ENCODE results near the gene KLHL11. TPM values are rescaled to one million over a fixed set of nuclear protein-coding genes. Genes with fewer than 3 reads are reported as not detected.

KLHL11 gene
- polyA plus RNA-seq (ENCODE audit: insufficient read length): 12.4 TPM
- long read RNA-seq, donor 1, partial matches to known transcripts: 0 of 2 reads
- long read RNA-seq, donor 1, other reads (novel, unspliced or antisense): 0 of 2 reads
- long read RNA-seq, donor 2, partial matches to known transcripts: 0 of 2 reads
- long read RNA-seq, donor 2, other reads (novel, unspliced or antisense): 0 of 2 reads
- long read RNA-seq, donor 3, partial matches to known transcripts: 0 of 1 reads
- long read RNA-seq, donor 3, other reads (novel, unspliced or antisense): 0 of 1 reads
- long read RNA-seq, donor 4: 0 reads
- long read RNA-seq, donor 5: 0 reads
- long read RNA-seq, donor 6: 0 reads
- long read RNA-seq, donor 7, partial matches to known transcripts: 0 of 1 reads
- long read RNA-seq, donor 7, other reads (novel, unspliced or antisense): 0 of 1 reads
- long read RNA-seq, donor 8, partial matches to known transcripts: 0 of 1 reads
- long read RNA-seq, donor 8, other reads (novel, unspliced or antisense): 0 of 1 reads

GRCh38 chr17:41864836-41865595 lies at the start of gene KLHL11:
KLHL11 (minus strand) TSS chr17:41865423; CDS start chr17:41865370, 53 bp downstream.
- DNase-seq: peak; percentile 92

GRCh38 chr17:41915020-41915419 lies 49.8 kb upstream of the KLHL11 start:
- no peak for DNase-seq

GRCh38 chr17:41914358-41914766 lies 49.1 kb upstream of the KLHL11 start:
- no peak for DNase-seq

GRCh38 chr17:41913798-41914197 lies 48.6 kb upstream of the KLHL11 start:
- DNase-seq: no peak

GRCh38 chr17:41912925-41913324 lies 47.7 kb upstream of the KLHL11 start:
- DNase-seq: no peak

- no peak for DNase-seq
Measured at GRCh38 chr17:41910701-41911391, 45.6 kb upstream of the KLHL11 start.

- DNase-seq: no peak
Measured at GRCh38 chr17:41909088-41909487, 43.9 kb upstream of the KLHL11 start.

GRCh38 chr17:41907633-41908539 lies 42.7 kb upstream of the KLHL11 start:
- DNase-seq: no peak

GRCh38 chr17:41907185-41907556 lies 41.9 kb upstream of the KLHL11 start:
- no peak for DNase-seq

GRCh38 chr17:41906465-41907184 lies 41.4 kb upstream of the KLHL11 start:
- DNase-seq: no peak

GRCh38 chr17:41905172-41905571 lies 39.9 kb upstream of the KLHL11 start:
- DNase-seq: no peak

- no peak for DNase-seq
Measured at GRCh38 chr17:41904242-41904841, 39.1 kb upstream of the KLHL11 start.

- no peak for DNase-seq
Measured at GRCh38 chr17:41901646-41902045, 36.4 kb upstream of the KLHL11 start.

- no peak for DNase-seq
Measured at GRCh38 chr17:41896726-41897125, 31.5 kb upstream of the KLHL11 start.

GRCh38 chr17:41895617-41896016 lies 30.4 kb upstream of the KLHL11 start:
- DNase-seq: no peak

- no peak for DNase-seq
Measured at GRCh38 chr17:41894791-41895331, 29.6 kb upstream of the KLHL11 start.

- DNase-seq: no peak
Measured at GRCh38 chr17:41893384-41893783, 28.2 kb upstream of the KLHL11 start.

GRCh38 chr17:41892021-41892376 lies 26.8 kb upstream of the KLHL11 start:
- DNase-seq: no peak

- DNase-seq: no peak
Measured at GRCh38 chr17:41891135-41892020, 26.2 kb upstream of the KLHL11 start.

Data from left kidney (tissue), 8 donors.